ENCODE results near the gene ANKH.
"Not testable (repeated sequence)": the region's sequence is repeated elsewhere in the genome, so short reads cannot be mapped to it uniquely, and the experiment has no call there.

The ANKH gene

DNA sequence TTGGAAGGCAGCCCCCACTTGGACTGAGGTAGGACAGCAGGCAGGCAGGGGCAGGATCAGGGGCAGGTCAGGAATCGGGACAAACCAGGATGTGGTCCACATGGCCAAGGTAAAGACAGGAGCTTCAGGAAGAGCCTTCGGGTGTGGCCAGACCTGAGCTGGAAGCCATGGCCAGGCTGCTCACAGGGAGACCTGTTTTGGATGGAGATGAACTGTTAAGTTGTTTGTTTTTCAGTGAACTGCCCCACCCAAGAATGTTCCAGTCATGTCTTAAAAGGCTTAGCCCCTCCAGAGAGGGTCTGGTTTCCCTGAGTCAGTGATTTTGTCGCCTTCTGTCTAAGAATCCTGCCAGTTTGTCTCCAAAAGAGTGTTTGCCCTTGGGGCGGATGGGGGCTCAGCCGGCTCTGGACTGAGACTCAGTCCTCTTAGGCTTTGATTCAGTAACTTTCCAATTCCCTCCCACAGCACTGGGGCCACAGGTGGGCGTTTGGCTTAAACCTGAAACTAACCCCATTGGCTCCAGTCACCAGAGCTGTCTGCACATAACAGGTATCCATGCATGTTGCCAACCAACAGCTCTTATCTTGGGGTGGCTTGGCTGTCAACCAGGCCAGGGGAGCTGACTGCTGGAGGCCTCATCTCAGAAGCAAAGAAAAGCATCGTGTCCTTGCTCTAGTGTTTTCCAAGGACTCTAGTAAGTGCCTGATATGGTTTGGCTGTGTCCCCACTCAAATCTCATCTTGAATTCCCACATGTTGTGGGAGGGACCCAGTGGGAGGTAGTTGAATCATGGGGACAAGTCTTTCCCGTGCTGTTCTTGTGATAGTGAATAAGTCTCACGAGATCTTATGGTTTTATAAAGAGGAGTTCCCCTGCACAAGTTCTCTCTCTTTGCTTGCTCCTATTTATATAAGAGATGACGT lies 11.3 kb upstream of the ANKH start:
- no peak for DNase-seq (ENCODE audit: low read depth)

DNA sequence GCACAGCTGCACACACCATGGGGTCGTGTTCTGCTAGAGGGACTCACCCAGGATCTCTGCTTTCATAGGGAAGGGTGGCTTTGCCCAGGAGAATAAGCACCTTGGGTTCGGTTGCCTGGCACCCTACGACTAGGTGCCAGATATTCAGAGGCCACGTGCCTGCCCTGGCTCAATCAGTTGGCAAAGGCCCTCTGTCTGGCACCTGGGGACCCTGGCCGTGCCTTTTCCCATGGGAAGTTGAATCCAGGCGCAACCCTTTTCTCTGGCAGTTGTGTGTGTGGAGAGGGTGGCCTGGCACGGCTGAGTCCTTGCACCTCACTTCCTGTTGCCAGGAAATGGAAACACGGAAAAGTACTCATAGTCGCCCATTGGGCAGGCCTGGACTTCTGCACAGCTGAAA lies 10.2 kb upstream of the ANKH start:
- no peak for DNase-seq (ENCODE audit: low read depth)

GRCh38 chr5:14880688-14881087 lies 9.1 kb upstream of the ANKH start:
- DNase-seq (ENCODE audit: low read depth): peak; percentile 75

DNA sequence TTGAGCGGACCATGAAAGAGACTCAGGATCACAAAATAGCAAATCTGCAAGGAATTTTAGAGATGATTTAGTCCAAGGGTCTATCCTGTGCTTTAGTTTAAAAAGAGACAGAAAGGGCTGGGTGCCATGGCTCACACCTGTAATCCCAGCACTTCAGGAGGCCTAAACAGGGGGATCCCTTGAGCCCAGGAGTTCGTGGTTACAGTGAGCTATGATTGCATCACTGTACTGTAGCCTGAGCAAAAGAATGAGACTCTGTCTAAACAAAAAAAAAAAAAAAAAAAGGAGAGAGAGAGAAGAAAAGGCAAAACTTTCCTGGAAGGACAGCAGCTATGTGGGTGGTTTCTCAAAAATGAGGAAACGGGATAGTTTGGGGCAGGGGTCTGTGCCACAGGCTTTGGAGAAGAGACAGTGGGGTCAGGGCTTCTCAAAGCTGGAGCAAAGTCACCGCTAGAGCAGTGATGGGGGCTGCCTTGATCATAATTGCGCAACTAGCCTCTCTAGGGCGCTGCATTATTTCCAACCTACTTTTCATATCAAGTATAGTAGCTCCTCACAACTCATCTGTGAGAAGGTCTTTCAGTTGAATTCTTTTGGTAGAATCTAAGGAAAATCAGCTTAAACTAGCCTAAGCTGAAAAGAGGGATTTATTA lies 8.5 kb upstream of the ANKH start:
- DNase-seq (ENCODE audit: low read depth): peak; percentile 26

DNA sequence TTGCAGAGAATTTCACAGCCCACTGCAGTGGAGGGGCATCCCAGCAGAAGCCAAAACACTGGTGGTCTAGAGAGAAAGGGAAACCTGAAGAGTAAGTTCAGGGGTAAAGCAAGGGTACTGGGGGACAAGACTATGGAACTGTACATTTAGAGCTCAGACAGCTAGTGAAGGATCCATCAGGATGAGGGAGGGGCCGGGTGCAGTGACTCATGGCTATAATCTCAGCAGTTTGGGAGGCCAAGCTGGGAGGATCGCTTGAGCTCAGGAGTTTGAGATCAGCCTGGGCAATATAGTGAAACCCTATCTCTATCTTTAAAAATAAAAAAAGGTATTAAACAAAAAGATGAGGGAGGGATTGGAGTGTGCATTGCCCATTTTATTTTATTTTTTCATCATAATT lies 7.8 kb upstream of the ANKH start:
- DNase-seq (ENCODE audit: low read depth): peak; percentile 27

GRCh38 chr5:14878192-14878591 lies 6.6 kb upstream of the ANKH start:
- DNase-seq (ENCODE audit: low read depth): not testable (repeated sequence)

DNA sequence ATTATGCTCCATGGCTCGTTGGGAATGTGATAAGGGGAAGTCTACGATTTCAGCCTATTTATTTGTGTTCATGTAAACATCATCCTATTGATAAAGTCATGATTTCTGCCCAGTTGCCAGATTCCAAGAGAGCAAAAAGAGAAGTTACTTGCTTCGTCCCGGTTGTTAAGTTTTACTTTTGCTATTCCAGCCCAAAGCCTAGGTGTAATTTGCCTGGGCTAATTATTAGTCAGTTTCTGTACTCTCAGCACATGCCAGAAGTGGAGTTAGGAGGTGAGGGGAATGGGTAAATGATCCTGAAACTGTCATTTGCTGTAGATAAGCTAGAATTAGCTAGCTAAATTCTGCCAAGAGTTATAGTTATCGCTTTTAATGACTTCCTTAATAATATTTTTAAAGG lies 4.5 kb upstream of the ANKH start:
- DNase-seq (ENCODE audit: low read depth): no peak

DNA sequence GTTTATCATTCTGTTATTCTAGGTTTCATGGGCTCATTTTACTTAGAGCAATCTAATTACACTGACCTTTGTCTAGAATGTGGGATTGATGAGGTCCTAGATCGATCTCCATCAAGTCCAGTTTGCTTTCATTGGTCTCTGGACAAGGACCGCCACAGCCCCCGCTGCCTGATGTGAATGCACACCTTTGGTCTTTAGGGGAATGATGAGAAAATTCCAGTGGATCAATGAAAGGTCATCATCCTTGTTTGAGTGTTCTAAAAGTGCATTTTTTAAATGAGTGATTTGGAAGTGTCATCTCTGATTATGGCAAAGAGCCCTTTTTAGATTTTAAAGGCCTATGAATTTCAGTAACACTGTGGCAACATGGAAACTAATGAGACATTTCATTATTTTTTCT lies 2.2 kb upstream of the ANKH start:
- no peak for DNase-seq (ENCODE audit: low read depth)

DNA sequence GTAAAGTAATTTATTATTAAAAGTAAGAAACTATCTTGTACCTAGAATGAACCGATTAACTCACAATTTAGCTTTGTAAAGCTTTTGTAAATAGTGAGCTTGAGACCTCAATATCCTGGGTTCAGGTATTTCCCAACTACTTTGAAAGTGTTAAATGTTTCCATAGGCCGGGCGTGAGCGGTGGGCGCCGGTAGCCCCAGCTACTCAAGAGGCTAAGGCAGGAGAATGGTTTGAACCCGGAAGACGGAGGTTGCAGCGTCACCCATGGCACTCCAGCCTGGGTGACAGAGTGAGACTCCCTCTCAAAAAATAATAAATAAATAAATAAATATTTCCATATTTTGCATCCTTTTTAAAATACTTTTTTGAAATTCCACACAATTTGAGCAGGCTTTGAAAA lies 1.5 kb upstream of the ANKH start:
- DNase-seq (ENCODE audit: low read depth): no peak

DNA sequence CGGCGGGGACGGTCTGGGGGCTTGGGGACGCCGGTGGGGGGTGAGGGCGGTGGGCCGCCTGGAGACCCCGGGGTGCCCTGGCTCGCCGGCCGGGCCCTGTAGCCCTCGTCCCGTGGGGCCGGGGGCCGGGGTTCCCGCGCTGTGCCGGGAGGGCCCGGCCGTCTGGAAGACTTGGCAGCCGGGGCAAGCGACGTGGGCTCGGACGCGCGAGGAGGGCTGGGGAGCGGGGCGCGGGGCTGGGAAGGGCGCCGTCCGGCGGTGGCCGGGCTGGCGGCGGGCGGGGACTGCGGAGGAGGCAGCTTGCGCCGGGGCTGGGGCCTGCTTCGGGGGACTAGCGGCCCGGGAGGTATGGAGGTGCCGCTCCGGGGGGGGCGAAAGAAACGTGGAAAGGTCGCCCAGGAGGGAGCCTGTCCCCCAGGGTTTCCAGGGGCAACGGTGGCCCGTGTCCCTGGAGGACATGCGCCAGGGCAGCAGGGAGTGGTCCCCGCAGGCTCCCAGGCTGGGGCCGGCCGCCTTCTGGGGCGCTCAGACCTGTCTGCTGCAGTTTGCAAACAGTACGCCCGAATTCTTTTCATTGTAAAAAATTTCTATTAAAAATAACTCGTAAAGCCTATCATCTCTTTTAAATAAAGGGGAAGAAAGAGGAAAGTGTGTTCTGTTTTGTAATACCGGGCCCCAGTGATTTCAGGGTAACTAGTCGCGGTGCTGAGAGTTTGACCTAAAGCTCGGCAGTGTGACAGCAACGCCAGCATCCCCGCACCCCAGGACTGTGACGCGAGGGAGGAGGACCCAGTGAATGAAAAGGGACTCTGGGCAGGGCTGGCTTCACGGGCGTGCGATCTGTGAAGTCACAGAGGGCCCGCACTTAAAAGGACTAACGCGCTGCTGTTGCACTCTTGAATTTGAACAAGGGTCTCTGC lies 752 bp upstream of the ANKH start:
- DNase-seq (ENCODE audit: low read depth): peak; percentile 64

GRCh38 chr5:14870337-14871213 lies 1.0 kb downstream of the ANKH start:
- peak; percentile 20 for DNase-seq (ENCODE audit: low read depth)

- DNase-seq (ENCODE audit: low read depth): no peak
Measured at GRCh38 chr5:14869668-14870164, 1.9 kb downstream of the ANKH start.

DNA sequence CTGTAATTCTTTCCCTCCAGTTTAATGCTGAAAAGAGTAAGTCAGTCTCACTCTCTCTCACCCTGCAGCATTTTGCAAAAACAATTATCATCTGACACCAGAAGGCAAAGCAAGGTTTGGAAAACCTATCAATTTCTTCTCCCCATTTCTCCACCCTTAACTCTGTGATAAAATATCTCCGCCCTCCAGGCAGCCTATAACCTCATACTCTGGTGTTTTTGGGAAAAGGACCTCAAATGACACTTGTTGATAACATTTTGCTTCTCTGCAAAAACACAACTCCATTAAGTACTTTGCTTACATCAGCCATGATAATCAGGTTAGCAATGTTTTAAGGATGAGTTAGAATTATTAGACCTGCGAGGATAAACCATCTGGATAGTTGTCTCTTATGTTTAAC lies 2.3 kb downstream of the ANKH start:
- no peak for DNase-seq (ENCODE audit: low read depth)

GRCh38 chr5:14868771-14869170 lies 2.8 kb downstream of the ANKH start:
- DNase-seq (ENCODE audit: low read depth): no peak

GRCh38 chr5:14864181-14864812 lies 7.3 kb downstream of the ANKH start:
- DNase-seq (ENCODE audit: low read depth): no peak

- no peak for DNase-seq (ENCODE audit: low read depth)
Measured at GRCh38 chr5:14863105-14863504, 8.5 kb downstream of the ANKH start.

DNA sequence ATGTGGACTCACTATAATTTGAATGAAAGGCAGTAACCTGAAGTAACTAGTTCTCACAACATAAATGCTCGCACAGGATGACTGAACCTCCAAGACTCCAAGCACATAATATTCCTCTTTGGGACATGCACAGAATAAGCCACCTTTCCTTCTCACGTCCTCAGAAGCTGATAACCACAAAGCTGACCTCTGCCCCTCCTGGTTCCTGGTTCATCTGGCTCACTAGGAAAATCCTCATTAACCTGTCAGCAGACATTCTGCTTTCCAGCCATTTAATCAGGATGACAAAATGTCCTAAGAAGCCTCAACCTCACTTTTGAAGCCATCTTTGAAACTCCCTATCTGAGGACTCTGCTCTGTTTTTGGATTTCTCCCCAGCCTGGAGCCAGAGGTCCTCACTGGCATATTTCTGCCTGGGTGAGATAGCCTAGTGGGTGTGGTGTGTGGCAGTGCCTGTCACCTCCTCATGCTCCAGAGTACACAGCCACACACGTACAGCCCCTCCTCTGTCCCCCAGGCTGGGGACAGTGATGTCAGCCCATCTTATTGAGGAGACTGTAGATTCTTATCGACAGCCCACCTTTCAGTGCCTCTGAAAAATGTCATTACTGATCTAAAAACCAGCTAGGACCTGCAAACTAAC lies 10.3 kb downstream of the ANKH start:
- DNase-seq (ENCODE audit: low read depth): no peak

DNA sequence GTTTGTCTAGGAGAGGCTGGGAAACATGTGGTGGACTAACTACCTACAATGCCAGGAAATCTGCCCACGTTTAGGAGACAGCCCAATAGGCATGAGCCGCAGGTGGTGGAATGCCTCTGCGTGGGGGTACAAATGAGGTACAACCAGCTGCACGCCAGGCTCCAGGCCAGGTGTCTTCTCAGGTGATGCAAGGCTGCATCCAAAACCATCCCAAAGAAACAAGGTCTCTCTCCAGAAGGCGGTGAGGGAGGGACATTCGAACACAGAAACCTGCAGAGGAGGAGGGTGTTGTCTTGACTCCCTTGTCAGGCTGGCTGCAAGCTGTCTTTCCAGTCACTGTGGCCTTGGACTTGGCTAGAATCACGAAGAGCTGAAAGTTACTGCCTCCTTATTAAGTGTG lies 11.6 kb downstream of the ANKH start:
- no peak for DNase-seq (ENCODE audit: low read depth)

DNA sequence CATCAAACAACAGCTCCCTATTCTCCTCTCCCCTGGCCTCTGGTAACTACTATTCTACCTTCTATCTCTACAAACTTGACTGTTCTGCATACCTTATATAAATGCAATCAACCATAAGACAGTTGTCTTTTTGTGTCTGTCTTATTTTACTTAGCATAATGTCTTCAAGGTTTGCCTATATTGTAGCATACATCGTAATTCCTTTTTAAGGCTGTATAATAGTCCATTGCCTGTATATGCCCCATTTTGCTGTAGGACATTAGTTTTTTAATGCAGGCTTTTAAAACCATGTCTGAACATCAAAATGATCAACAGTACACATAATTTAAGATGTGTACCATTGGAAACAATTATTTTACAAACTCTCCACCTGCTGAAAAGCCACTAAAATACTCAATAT lies 12.4 kb downstream of the ANKH start:
- DNase-seq (ENCODE audit: low read depth): no peak

DNA sequence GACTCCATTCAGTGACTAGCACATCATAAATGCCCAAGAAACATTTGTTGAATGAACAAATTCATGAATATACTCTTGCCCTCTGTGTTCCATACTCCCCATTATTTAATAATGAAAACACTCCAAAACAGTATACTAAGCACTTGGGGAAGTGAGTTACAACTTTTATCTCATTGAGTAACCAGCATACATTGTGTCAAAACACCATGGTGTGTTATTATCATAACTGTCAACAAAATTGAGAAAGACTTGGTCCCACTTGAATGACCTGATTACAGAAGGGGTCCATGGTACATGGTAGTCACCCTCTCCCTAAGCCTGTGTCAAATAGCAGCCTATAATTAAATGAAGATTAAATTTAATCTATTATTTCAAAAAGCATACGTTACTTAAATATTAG lies 16.2 kb downstream of the ANKH start:
- no peak for DNase-seq (ENCODE audit: low read depth)

Measured in ELR (cell line).